NK-92 (cell line): ENCODE measurements around the gene NUAK2.

Experiments
- DNase-seq: peaks from one replicate; lab custom pipeline; 2025; ENCODE audit not compliant: unreplicated experiment; lab: John Stamatoyannopoulos, UW

NUAK2 gene

DNA sequence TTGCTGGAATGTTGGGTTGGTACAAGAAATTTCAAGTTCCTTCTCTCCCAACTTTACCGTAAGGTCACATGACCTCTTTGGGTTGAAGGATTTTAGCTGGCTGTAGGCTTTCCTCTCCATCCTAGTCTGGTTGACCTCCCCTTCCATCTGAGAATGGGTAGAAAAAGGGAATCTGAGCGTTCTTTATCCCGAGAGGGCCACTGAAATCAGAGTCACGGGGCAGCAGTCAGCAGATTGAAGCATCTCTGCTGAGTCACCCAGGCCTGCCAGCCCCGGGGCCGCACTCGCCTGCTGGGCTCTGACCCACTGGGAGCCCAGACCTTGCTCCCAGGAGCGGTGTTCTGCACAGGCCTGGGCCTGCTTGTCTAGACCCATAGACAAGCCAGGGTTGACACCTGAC lies 62.8 kb downstream of the NUAK2 start:
- DNase-seq, result no peak

DNA sequence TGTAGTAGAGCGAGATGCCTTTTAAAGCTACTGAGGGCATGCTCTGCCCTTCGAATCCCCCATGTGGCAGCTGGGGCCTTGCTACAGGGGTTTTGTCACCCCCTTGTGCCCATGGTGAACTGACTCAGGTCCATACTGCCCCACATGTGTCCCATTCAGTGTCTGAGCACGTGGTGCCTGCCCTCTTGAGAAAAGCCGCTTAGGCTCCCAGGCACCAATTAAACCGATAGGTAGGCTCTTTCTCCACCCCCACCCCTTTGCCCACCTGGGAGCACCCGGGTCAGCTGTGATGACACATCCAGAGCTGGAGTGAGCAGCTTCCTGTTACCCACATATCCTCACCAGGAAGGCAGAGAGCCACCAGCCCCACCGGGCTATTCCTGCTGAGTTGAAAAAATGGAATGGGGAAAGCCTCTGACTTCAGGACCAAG lies 63.3 kb downstream of the NUAK2 start:
- DNase-seq, result no peak

DNA sequence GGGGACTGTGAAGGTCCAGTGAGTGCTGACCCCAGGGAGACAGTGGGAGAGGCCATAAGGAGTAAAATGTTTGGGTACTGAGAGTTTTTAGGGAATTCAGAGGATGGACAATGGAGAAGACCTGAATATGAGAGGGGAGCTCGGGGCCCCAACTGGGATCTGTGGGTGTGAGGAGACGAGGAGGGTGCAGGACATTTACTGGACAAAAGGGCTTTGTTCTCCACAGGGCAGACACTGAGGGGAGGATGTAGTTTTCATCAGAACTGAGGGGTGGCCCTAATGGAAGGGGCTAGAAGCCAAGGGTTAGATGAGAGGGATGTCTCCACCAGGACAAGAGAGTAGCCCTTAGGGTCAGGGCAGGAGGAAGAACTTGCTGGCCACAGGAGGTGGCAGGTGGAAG lies 63.8 kb downstream of the NUAK2 start:
- no peak for DNase-seq

DNA sequence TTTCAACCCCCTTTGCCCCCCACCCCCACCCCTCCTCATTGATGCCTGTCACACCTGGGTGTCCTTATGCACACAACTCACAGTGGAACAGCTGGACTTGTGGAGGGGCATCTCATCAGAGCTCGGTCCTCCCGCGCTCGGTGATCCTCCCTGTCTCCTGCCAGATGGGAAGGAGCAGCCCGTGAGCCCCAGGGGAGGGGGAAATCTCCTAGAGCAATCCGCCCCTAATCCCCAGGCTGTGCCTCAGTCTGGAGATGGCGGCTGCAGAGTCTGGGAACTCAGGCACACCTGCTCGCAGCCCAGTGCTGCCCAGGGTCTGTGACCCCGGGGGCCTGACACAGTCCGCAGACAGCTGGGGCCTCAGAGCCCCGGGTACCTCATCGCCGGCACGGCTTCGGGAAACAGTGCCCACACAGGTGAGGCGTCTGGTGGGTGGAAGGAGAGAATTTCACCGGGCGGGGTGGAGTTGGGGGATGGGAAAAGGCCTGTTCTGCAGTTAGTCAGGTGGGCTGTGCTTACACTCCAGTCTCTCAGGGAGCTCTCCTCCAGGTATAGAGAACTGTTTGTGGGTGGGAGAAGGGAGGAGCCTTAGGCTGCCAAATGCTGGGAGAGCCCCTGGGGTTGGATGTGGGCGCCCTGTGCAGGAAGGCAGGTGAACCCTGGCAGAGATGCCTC lies 64.5 kb downstream of the NUAK2 start:
- no peak for DNase-seq

DNA sequence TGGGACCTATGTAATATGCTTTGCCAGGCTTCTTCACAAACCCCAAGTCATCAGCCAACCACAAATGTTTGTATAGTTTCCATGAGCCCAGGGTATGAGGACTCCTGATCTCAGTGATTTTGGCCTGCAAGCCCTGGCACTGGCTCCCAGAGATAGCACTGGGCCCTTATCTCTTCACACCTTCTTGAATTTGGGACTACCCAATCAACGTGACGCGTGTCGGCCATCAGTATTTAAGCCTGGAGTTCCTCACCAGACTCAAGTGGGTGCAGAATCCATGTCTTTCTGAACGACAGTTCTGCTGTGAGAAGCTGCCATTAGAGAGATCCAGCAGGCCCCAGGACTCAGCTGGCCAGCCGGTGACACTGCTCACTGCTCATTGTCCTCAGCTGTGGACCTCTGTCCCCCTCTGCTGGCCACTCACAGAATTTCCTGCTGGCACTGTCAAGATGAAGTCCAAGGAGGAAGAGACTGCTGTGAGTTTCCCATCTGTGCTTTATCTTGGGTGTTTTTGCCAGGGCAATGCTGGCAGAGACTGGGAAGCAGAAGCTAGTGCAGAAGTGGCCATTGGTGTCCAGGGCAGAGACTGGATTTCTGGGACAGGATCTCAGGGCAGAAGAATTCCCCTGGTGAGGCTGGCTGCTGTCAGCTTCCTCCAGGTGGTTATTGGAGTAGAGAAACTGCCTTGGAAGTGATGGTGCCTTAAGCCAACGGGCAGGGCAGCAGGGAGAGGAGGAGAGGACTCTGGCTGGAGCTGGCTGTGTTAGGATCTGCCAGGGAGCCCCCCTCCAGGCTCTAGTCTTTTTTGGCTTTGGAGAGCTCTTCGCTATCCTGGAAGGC lies 65.4 kb downstream of the NUAK2 start:
- DNase-seq, result peak; percentile 16
